ACHN (cell line): ENCODE measurements around the gene TOMM5.

Source experiments
- DNase-seq: peaks from one replicate; pipeline ENCODE4 v3.0.0-alpha.2; 2015
- in situ Hi-C: cut with HindIII; loops from 2 replicates; pipeline ENCODE4 v1.10.0; 2017; ENCODE audit warnings: low sequenced_read_pairs, low pct_ligation_motif_present, low pct_unique_long_range_greater_than_20kb

TOMM5 gene

DNA sequence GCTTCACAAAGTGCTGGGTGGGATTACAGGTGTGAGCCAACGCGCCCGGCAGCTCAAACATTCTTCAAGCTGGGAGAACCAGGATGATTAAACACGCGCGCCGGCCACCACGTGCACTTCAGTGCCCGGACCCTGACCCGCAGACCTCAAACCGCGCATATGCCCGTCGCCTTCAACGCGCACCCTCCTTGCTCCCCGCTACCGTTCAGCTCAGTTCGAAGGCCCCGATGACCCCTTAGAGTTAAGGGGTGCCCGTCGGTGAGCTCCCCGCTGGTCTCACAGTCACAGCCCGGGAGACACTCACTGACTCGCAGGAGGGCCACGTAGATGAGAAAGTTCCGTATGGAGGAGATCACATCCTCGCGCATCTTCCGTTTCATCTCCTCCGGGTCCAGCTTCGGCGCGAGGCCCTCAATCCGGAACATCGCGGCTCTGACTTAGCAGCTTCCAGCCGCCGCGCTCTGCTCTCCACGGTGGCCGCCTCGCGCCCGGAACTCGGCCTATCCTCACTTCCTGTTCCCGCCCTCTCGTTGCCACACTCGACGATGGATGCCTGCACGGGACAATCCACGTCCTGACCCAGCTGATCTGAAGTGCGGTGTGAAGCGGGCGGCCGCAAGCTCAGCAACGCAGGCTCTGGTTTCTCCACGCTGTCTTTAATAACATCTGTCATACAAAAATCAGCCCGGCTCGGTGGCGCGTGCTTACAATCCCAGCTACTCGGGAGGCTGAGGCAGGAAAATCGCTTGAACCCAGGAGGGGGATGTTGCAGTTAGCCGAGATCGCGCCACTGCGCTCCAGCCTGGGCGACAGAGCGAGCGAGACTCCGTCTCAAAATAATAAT is at the start of gene TOMM5:
Gene TOMM5, minus strand, starts transcription at position 490 of the 844 bp plus-strand sequence. Its CDS starts 65 bp downstream, at position 425.
- DNase-seq = peak; percentile 87
- in situ Hi-C loops = no loop called here

DNA sequence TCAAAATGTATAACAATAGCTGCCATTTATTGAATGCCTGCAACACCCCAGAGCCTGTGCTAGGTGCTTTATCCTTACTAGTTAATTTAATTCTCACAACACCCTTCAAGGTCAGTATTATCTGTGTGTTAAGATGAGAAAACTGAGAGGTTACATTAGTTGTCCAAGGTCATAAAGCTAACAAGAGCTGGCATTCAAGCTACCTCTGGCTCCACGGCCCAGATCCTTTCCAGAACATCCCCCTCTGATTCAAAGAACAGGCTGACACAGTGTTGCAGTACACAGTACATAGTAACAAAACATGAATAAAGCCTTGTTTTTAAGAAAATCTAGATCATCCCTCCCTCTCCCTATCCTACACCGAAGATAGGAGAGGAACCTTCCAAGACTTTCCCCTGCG is 48.9 kb upstream of the TOMM5 start:
- DNase-seq = no peak
- in situ Hi-C loops = no loop called here

DNA sequence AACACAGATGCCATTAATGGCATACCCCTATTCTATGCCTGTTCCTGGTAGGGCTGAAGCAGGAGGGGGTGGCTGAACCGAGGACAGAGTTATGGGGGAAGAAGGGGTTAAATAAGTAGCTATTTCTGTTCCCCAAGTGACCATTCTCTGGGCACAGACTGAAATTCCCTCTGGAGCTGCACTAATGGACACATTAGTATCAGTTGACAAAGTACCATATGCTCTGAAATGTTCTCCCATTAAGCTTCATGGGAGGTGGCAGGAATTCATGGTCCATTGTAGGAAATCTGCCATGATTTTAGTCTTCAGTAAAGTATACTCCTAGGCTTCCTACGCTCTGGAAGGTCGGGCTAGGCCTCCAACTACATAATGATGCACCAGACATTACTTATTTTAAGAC is 47.8 kb upstream of the TOMM5 start:
- no peak for DNase-seq
- in situ Hi-C loops = no loop called here

DNA sequence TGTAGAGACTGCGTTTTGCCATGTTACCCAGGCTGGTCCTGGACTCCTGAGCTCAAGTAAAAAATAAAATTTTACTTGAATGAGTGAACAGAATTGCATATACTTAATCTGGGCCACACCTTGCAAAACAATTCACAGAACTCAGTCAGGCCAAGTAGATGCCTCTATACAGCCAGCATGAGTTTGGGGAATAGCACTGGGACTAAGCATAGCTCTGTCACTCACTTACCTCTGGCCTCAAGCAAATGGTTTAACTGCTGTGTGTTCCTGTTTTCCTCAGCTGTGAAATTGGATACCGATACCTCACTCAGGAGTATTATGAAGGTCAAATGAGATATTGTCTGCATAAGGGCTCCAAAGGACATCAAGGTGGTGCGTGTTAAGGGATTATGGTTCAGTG is 47.4 kb upstream of the TOMM5 start:
- in situ Hi-C loops = no loop called here
- no peak for DNase-seq

DNA sequence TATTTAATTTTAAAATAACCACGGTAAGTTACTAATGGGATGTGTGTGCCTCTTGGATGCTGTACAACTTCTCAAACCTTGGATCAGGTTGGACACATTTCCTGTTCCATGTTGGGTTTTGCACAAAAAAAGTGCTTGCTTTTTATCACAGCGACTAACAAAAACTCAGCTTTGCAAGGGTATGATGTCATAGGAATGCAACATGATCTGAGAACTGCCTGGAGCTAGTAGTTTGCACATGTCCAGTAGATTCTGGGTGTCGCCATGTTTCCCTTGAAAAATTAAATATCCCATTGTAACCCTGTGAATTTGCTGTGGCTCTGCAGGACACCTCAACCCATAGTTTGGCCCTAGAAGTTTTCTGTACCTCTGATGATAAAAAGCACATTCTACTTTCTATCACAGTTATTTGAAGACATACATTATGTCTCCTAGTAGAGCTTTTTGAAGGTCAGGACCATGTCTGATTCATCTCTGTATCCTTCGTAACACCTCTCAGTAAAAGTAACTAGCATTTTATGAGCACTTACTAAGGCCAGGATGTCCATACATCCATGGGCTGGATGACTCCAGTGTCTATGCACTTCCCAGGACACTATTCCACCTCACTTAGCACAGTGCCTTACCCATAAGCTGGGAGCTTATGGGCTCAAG is 46.8 kb upstream of the TOMM5 start:
- in situ Hi-C loops = no loop called here
- no peak for DNase-seq

DNA sequence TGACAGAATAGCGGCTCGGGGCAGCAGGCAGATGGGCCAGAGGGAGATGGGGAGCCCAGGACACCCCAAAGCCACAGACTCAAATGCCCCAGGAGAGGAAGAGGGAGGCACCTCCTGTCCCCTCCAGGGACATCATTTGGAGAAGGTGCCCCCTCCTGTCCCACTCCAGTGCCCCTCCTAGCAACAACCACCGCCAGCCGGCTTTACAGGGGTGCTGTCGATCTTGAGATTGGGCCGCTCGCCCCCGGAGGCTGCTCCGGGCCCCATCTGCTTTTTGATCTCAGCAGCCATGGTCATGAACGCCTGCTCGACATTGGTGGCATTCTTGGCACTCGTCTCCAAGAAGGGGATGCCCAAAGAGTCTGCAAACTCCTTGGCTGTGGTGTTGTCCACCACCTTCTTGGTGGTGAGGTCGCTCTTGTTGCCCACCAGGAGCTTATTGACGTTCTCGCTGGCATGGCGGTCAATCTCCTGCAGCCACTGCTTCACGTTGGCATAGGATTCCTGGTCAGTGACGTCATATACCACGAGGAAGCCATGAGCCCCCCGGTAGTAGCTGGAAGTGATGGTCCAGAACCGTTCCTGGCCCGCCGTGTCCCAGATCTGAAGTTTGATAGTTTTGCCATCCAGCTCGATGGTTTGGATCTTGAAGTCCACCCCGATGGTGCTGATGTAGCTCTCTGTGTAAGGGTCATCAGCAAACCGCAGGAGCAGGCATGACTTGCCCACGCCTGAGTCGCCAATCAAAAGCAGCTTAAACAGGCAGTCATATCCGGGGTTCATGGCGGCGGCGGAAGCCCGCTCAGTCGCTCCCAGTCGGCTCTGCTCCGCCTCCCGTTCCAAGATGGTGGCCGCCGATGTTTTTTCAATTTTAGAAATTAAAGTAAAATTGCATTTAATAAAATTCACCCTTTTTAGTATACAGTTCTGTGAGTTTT is 44.4 kb upstream of the TOMM5 start:
- in situ Hi-C loops = no loop called here
- no peak for DNase-seq

DNA sequence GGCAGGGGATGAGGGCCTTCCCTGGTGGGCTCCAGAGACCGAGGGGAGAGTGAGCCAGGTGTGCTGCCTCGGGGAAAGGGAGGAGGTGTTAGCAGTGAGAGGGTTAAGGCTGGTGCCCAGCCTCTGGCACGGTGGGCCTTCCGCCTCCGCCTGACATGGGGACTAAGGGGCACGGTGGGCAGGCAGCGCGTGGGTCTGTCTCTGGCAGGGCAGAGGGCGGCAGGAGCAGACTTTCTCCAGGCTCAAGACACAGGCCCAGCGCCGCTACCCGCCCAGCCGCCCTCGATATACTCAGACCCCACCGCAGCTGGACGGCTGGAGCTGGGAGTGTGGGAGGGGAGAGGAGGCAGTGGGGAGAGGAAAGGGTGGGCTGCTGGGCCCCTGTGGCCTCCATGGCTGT is 43.4 kb upstream of the TOMM5 start:
- DNase-seq = no peak
- in situ Hi-C loops = no loop called here

DNA sequence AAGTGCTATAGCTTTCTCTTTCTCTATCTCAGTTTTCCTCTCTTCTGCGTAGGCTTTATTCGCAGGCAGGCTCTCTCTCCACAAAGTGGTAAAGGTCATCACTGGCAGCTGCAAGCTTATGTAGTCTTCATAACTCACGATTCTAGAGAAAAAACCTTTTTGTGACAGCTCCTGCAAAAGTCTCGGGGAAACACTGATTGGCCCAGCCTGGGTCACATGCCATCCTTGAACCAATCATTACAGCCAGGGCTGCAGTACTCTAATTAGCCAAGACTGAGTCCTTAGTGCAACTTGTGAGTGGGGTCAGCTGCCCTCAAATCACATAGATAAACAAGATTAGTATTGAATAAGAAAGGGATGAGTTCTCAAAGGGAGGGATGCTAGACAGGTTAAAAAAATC is 40.1 kb upstream of the TOMM5 start:
- DNase-seq = no peak
- in situ Hi-C loops = no loop called here

DNA sequence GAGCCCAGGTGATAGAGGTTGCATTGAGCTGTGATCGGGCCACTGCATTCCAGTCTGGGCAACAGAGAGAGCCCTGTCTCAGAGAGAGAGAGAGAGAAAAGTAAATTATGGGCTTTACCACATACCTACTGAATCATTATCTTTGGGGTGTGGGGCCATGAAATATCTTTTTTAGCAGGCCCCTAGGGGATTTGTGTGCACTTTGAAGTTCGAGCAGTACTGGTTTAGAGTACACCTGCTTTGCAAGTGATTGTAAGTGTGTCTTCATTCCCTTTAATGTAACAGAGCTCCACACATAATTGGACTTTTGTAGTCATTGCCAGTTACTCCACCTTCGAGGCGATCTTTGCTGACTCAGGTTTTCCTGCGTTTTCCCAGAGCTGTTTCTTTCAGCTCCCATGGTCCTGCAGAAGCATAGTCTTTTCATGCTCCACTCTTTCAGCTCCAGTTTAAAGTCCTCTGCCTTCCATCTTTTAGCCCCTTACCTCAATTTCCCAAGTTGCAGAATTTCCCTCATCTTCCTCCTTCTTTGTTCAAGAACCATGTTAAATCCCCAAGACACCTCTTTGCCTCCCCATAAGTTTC is 34.4 kb upstream of the TOMM5 start:
- DNase-seq = no peak
- in situ Hi-C loops = no loop called here

DNA sequence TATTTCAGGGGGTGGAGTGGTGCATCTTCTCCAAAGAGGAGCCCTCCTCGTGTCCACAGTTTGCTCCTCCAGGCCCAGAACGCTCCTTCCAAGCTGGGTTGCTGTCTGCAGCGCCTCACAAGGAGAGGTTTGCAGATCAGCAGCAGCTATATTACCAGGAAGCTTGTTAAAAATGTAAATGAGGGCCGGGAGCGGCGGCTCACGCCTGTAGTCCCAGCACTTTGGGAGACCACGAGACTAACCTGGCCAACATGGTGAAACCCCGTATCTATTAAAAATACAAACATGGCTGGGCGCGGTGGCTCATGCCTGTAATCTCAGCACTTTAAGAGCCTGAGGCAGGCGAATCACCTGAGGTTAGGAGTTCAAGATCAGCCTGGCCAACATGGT is 33.4 kb upstream of the TOMM5 start:
- in situ Hi-C loops = no loop called here
- DNase-seq = no peak

DNA sequence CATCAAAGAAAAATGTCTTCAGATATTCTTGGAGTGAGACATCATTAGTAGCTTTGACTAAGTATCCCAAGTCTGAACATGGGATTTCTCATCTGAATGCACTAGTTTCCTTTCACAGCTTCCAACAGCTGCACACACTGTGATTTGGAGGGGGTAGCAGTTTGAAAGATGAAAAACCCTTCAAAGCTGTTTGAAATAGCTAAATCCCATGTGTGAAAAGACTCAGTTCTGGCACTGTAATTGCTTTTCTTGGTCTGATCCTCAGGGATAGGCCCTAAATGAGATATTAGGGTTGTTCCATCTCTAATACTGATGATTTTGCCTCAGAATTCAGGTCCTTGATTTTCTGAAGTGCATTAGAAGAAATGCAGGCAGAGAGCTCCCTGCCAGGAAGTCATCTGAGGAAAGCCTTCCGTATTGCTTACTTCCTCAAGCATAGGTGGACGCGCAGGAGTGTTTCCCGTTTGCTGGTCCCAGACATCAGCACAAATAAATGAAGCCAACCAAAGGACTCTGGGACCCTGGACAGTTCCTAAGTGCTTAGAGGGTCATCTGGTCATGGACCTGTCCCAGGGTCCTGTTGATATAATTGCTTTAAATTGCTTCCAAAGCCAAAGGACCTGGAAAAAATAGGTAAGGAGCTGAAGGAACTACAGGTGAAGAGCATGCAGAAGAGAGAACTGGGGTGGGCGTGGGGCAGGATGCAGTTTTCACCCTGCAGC is 32.8 kb upstream of the TOMM5 start:
- no peak for DNase-seq
- in situ Hi-C loops = no loop called here

DNA sequence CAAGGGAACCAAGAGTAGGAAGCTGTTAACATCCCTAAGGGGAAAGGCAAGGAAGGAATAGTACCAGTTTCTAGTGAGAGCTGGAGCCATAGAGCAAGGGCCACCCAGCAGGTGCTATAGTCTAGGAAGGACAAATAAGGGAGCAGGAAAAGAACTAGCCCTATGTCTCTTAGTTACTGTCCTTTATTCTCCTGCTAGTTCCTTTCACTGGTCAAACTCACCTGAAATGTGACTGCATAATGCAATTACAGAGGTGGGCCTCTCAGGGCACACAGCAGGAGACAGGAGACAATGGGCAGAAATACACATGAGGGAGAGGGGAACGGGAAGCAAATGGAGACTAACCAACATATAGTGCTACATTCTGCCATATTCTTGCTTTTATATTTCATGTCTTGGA is 31.7 kb upstream of the TOMM5 start:
- in situ Hi-C loops = no loop called here
- DNase-seq = no peak

DNA sequence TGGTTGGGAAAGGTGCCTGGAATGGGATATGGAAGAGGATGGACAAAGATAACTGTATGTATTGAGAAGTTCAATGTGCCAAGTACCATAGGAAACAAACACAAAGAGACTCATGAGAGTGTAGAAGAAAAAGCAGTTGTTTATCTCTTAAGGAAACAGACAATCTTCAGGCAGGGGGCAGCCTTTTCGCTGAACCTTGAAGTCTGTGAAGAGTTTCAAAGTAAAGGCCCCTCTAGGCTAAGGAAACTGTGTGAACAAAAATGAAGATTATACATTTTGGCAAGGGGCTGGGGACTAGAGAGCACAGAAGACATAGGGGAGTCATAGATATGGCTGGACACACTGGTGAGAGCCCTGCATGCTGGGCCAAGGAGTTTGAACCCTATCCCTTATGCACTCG is 30.9 kb upstream of the TOMM5 start:
- no peak for DNase-seq
- in situ Hi-C loops = no loop called here

DNA sequence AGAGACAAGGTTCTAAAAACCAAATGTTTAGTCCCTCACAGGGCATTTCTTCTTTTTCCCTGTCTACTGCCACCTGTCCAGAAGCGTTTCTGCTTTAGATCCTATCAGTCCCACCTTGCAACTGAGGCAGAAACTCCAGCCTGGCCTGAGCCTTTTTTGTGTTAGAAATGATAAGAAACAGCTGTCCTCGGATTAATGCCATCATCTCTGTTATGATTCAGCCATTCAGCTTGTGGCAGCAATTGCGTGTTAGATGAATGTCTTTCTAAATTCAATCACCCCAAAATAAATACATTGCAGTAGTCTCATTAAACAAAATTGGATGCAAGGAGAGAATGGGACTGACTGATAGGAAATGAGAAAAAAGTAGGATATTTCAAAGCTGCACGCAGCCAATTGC is 30.1 kb upstream of the TOMM5 start:
- DNase-seq = no peak
- in situ Hi-C loops = no loop called here

DNA sequence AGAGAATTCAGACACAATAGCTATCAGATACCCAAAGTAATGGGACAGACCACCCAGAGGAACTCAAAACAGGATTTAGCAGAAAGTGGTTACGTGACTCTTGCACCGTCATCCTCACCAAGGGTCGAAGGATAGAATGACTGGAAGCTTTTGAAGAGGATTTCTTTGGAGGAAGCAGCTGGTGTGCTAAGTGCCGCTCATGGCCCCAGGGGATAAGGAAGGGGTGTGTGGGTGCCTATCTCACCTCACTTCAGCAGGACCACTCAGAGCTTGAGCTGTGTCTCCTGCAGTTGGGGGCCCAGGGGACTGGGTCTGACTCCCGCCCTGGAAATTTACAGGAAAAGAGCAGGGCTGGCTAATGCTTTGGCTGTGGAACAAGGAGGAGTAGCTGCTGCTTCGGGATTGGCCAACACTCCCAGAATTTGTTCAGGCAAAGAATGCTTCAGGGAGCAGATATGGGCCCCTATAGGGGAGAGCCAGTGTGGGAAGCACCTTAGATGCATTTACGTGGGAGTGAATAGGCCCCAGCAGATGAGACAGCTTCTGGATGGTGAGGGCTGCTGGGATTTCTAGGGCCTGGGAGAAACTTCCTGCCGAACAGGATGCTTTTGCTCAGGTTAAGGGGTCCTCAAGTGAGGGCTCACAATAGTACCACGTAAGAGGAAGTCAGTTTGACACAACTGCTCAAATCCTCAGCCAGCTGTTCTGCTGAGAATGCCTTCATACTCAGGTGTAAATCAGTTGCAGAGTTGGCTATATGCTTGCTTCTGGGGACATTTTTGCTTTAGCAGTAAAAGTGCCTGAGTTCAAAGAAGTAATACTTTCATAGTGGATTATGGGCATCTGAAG is 29.1 kb upstream of the TOMM5 start:
- in situ Hi-C loops = no loop called here
- no peak for DNase-seq

DNA sequence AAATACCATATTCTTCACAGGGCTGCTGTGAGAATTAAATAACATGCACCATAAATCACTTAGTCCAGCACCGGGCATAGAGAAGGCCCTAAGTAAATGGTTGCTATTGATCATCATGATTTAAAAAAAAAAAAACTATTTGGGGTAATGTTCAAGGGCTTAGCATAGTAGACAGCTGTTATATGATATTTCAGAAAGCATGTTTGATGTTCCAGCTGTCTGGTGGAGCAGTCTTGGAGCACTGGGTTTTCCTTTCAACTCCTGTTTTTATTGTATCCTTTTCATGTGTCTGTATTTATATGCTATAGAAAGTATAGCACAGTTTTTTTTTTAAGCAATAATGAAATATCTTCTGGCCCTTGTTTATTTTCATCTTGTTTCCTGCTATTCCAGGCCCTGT is 28.0 kb upstream of the TOMM5 start:
- DNase-seq = no peak
- in situ Hi-C loops = no loop called here

DNA sequence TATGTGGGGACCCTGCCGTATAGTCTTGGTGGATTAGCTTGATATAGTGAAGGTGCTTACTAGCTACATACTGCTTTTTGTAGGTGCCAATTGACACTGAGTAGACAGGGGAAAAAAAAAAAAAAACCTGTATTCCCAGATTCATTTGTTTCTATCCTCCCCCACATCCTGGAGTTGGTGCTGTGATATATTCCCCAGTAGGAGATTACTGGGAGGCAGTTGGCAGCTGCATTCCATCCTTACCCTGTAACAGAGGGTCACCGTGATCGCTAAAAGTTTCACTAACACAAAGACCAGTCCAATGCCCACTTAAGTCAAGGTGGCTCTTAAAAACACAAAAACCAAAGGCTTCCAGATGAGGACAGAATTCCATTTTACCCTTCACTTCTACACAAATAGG is 27.4 kb upstream of the TOMM5 start:
- DNase-seq = no peak

More for the DNA sequence above, 27.4 kb upstream of the TOMM5 start:
- in situ Hi-C loops = no loop called here
